ENCODE measurements around the gene PFN1.
A peak's percentile ranks its signal among the peaks of the same experiment; 100 is the strongest.

PFN1 gene

DNA sequence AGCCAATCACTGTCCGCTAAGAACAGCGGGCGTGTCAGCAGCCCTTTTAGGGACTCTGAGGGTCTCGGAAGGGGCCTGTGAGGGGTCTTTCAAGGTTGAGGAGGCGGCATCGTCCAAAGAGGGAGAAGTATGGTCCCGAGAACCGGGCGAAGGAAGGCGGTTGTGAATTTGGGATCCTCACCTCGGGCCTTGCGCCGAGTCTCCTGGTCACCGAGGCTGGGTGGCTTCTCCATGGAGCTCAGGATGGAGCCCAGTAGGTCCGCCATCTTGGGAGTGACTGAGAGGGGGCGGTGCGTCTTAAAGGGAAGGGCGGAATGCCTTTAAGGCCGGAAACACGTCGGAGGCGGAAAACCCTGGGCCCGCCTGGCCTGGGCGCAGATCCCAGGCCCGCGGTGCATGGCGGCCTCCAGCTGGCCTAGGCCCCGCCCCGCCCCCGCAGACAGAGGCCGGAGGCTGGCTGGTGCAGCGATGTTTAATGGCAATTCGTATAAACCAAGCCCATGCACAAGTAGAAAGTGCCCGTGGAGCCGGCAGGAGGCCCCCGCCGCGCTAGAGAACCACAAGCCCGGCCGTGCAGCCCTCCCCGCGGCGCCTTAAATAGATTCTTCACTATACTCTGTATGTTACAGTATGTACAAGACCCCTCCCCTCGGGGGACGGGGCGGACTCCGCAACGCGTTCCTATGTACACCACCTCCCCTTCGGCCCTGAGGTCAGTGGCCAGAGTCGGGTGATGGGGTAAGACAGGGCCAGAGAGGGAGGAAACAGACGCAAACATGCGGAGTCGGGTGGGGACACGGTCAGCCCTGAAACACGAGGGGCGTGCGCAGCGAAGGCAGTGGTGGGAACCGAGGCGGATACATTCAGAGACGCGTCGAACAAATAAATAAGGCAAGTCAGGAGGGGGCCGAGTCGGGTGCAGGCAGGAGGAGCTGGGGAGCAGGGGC, 19.5 kb upstream of the PFN1 start, which contains the start of gene SPAG7:
Gene SPAG7 (minus strand): TSS at position 279 of the 947 bp plus-strand sequence. CDS start 13 bp downstream, at position 266.
- peak; percentile 97 to 98 (median 98) for DNase-seq

DNA sequence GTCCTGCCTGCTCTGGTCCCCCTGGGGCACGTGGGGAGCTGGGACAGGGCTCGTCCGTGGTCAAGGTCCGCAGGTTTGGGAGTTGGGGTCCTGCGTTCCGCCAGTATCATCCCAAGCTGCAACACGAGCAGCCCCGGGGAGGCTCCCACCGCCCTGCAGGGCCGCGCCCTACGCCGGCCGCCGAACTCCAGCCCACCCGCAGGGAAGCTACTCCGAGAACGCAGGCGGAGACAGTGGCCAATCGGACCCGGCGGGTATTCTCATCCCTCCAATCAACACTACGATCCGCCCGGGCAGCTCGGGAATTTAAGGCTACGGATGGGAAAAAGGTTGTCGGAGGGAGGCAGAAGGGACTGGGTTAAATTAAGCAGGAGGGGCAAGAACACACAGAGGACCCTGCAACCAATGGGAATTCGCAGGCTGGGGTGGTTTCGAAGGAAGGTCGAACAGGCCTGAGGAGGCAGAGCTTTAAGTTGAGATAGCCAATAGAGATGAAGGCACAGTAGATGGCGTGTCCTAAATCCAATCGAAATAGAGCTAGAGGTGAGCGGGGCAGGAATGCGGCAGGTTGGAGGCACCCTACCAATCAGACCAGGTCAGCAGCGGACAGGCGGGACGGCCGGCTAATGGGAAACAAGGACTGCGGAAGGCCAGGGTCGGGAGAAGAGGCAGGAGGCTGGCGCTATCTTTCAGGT, 18.7 kb upstream of the PFN1 start:
- DNase-seq, result peak; percentile 98 to 100 (median 98)

DNA sequence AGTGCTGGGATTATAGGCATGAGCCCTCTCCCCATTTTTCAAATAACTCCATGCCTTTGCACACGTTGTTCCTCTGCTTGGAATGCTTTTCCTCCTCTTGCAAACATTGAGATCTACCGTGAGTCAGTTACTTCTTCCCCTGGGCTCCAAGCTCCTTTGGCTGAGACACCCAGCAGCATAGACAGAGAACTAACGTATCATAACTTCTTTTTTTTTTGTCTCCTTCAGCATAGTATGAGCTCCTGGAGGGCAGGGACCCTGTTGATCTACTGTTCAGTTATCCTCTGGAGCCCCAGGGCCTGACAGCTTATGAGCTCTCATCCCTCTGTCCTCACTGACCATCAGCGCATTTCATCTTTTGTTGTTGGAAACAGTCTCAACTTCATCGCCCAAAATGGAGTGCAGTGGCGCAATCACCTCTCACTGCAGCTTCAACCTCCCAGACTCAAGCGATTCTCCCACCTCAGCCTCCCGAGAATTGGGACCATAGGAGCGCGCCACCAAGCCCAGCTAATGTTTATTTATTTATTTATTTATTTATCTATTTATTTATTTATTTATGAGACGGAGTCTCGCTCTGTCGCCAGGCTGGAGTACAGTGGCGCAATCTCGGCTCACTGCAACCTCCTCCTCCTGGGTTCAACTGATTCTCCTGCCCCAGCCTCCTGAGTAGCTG, 17.1 kb upstream of the PFN1 start:
- no peak for DNase-seq

DNA sequence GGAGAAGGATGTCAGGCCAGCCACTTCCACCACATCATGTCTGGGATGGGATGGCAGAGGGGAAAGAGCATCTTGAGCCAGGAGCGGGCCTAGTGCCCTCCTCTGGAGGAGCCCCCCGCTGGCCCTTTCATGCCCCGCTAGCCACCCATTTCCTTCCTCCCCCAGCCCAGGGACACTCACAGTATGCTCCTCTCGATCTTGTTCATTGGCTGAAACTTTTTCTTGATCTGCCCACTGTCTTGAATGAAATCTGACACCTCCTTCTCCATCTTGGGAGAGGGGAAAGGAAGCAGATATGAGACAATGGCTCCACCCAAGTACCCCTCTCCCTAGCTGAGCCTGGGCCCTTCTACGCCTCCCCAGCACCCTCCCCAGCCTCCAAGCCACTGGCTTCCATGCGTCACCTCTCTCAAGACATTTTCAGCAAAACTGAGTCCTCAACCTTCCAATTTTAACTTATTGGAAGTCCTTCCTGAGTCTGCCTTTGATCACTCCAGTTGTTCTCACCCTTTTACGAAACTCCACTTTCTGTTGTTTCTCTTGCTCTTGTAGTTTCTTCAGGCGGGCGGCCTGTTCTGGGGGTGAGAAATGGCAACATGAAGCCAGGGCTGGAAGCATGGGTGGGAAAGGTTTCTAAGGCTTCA, 12.1 kb upstream of the PFN1 start:
- DNase-seq, result no peak

DNA sequence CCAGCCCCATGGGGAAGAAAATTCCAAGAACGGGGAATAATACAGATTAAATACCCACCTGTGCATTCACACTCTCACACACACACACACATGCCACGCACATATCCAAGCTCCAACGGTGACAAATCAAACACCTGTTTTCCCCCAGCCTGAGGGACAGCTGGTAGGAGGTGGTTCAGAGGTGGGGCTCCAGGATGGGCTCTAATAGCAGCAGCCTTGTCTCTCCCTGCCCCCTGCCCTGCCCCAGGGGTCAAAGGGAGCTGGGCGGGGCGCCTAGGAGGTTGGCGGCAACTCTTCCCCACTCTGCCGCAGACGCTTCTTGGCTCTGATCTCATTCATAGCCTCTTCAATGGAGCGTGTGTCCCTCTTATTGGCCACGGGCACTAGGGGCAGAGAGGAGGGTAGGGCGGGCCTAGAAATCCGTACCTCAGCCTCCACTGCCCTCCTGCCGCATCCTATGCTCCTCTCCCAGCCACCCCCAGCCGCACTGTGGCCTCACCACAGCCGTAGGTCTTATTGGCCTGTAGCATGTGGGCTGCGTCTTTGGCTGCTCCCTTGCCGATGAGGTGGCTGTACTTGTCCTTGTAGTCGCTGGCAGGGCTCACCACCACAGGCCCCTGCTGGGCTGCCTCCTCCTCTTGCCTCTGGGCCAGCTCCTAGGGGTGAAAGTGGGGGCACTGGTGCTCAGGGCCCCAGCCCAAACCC, 11.1 kb upstream of the PFN1 start:
- DNase-seq, result no peak

DNA sequence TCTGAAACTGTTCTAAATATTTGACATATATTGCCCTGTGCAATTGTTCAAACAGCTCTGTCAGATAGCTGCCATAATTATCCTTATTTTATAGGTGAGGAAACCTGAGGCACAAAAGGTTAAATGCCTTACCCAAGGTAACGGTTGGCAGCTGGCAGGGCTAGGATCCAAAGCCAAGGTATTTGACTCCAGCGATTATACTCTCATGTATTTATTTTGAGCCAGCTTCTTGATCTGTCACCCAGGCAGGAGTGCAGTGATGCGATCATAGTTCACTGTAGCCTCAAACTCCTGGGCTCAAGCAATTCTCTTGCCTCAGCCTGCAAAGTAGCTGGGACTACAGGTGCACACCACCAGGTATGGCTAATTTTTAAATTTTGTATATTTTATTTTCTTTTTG, 9.8 kb upstream of the PFN1 start:
- DNase-seq, result no peak

DNA sequence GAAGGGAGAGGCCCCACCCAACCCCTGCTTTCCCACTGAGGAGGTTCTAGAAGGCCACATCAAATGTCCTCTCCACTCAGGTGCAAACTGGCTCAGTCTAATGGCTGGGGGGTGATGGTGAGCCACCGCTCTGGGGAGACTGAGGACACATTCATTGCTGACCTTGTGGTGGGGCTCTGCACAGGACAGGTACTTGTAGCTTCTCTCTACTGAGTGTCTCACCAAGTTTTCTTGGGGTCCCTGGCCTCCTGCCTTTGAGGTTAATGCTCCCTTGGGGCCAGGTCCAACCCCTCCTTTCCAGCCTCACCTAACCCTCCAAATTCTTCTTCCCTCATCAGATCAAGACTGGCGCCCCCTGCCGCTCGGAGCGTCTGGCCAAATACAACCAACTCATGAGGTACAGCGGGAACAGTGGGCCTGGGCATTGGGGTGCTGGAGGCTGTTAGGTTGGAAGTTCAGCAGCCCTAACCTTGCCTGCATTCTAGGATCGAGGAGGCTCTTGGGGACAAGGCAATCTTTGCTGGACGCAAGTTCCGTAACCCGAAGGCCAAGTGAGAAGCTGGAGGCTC, 8.2 kb upstream of the PFN1 start:
- peak; percentile 30 to 70 (median 41) for DNase-seq

DNA sequence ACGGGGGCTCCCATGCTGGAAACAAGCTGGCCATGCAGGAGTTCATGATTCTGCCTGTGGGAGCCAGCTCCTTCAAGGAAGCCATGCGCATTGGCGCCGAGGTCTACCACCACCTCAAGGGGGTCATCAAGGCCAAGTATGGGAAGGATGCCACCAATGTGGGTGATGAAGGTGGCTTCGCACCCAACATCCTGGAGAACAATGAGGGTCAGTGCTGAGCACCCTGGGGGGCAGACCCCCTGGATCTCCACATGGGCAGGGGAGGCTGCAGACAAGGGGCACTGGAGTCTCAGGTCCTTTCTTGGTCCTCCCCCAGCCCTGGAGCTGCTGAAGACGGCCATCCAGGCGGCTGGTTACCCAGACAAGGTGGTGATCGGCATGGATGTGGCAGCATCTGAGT, 6.8 kb upstream of the PFN1 start:
- DNase-seq, result no peak

DNA sequence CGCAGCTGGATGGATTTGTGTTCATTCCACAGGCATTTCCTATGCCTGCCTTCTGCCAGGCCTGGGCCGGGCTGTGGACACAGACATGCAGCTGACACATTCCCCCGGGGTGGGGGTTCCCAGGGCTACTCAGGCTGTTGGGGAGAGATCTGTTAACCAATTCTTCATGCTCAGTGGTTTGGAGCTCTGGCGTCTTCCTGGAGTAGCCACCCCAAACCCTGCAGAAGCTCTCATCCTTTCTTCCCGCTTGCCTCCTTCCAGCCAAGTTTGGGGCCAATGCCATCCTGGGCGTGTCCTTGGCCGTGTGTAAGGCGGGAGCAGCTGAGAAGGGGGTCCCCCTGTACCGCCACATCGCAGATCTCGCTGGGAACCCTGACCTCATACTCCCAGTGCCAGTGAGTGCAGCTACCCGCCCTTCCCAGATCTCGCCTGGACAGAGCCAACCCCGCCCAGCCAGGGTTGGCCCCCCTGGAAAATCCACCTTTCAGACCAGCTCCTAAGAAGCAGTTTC, 5.2 kb upstream of the PFN1 start:
- DNase-seq, result no peak

DNA sequence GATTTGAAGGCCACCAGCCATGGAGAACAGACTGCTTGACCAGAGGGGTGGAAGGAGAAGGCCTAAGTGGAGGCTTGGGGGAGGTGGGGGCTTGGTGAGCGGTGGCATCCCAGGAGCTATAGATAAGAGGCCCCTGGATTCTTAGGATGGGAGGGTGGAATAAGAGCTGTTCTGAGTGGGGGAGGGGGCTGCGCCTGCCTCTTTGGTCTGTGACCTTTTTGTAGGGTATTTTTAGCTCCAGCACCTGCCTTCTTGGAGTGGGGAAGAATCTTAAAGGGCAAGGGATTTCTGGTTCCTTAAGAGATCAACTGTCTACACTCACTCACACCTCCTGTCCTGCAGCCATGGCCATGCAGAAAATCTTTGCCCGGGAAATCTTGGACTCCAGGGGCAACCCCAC, 3.2 kb upstream of the PFN1 start:
- DNase-seq, result no peak

DNA sequence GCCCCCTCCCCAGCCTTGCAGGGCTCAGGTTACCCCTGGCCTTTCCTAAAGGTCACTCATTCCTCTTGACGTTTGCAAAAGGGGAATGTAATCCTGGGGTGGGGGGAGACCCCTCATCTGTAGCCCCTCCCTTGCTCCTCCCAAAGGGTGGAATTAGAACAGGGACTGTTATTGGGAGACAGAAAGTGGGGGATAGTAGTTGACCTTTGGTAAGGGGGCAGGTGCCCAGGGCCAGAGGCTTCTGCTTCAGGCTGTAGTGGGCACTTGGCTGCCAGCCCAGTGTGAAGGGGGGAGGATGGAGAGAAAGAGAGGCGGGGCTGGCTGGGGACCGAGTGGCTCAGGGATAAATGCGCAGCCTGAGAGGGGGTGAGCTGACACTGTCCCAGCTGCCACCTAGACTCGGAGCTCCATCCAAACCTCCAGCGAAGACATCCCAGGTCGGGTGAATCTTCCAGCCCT, 2.4 kb upstream of the PFN1 start, which contains the start of gene ENO3:
Gene ENO3 (plus strand): TSS at position 374 of the 459 bp plus-strand sequence. CDS start 711 bp downstream, outside the sequence.
- DNase-seq, result no peak

DNA sequence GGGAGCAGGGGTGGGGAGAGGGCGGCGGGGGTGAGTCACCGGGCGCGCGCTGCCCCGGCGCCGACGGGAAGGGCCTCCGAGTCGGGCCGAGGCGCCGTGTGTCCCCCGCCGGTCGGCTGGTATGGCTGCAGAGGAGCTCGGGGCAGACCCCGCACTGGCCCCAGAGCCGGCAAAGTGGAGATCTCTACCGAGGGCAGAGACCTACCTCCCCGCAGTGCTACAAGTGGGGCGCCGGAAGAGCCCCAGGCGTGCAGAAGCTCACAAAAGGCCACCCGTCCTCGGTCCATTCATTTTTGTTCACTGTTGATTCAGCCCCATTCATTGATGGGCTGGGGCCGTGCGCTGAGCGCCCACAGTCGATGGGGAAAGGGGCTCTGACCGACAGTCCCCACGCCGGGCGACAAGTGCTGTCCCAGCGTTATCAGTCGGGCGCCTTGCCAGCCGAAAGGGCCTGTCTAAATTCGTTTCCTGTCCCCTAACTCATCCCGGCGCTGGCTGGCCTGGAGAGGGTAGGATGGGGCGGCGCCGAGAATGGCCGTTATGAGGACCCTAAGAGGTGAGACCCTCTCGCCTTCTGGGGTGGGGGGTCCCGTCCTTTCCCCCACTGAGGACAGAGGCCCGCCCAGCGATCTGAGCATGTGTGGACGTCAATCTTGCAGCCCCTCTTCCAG, 1.9 kb upstream of the PFN1 start:
- DNase-seq, result peak; percentile 62 to 85 (median 65)

DNA sequence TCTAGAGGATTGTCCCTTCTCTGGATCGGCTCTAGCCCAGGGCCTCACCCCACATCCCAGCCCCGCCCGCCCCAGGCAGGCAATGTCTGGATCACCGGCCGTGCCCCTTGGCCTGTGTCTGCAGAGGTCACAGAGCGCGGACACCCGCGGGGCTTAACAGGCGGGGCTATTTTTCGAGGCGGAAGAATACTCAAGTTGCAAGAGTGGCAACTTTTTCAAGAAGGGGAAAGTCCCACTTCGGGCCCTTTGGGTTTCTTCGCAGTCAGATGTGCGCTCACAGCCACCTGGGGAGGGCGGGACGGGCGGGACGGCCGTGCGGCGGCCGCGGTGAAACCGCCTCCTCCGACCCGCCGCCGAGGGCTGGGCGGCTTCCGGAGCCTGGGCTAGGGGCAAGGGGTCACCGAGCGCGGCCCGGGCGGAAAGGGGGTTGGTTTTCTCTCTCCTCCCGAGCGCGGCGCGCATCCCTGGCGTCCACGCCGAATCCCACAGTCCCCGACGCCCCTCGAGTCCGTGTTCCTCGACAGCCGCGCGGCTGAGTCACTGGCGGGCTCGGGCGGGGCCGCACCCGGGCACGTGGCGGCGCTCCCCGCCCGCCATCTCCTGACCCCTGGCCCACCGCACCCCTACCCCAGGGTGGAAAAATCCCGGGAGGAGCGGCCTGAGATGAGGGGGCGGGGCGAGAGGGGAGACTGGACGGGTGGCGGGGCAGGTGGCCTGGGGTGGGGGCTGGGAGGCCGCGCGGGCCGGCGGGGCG, 1.2 kb upstream of the PFN1 start:
- peak; percentile 77 to 92 (median 89) for DNase-seq

DNA sequence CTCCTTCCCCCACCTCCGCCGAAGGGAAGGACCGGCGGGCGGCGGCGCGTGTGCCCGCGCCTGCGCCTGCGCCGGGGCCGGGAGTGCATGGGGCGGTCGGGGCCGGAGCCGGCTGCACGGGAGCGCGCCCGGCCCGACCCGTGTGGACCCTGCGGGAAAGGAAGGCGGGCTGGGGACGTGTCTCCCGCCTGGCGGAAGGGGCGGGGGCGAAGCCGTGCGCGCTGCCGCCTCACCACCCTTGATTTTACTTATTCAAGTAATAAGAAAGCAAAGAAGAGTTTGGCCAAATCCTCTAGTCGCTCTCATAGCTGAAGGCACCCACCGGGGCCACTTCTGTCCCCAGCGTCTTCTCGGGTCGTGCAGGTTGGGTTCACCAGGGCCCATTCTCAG, 596 bp upstream of the PFN1 start:
- peak; percentile 95 to 98 (median 96) for DNase-seq

DNA sequence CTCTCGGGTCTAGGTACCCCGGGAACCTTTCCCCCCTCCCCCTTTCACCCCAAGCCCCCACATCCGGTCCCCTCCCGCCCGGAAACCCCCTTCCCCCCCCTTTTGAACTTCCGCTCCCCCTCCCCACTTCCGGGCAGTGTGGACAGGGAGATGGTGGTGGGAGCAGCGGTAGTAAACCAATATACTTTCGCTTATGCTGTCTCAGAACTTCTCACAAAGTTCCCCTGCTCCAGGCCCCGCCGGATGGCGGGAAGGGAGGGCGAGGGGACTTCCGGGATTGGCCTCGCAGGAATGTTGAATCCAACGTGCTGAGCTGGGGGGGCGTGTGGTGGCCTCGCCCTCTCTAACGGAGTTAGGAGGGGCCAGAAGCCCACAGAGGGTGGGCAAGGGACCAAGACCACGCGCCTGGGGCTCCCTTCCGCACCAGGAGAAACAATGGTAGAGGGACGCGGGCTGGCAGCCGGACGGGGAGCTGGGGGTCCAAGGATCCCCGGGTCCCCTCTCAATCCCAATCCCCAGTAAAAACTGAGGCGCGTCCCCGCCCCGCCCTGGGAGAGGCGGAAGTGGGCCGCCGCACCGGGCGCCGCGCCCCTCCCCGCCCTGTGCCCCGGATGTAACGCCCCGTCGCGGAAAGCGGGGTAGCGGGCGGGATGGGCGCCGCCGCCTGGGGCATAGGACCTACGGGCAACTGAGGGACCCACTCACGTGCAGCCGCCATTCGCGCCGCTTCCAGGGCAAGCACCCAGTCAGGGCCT, 742 bp downstream of the PFN1 start:
- DNase-seq, result peak; percentile 60 to 87 (median 75)

DNA sequence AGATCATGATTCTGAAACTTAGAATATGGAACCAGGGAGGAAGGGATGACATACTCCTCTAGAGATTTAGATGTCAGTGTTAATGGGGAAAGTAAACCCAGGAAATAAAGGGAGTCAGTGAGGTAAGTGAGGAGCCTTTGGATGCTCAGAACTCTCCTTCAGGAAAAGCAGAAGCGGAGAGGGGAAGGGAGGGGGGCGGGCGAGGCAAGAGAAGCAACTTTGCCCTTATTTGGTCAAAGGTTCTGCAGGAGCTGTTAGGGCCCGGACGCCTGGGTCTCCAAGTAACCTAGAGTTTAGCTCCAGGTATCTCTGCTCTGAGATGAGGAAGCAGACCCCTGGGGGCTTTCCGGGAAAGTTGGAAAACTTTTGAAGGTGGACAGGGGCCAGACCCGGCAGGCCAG, 1.3 kb downstream of the PFN1 start:
- peak; percentile 18 to 62 (median 47) for DNase-seq

DNA sequence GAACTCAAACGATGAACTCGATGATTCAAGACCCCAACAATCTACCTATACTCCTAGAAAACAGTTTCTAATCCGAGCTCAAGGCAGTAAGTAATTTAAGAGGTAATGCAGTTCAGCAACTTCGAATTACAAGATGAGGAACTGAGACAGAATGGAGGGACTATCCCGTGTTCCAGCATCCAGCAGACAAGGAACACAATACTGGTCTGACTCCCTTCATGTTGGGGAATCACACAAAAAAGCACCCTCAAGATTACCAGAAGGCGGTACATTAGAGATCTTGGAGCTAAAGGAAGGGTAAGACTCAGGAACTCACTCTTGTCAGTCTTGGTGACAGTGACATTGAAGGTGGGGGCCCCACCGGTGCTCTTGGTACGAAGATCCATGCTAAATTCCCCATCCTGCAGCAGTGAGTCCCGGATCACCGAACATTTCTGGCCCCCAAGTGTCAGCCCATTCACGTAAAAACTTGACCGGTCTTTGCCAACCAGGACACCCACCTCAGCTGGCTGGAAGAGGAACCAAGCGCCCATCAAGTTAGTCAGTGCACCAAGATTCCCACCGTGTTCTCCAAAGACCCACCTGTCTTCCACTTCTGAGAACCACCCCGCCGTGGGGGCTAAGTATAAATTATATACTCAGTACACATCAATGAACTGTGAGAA, 1.9 kb downstream of the PFN1 start:
- DNase-seq, result peak; percentile 21 to 54 (median 40)

DNA sequence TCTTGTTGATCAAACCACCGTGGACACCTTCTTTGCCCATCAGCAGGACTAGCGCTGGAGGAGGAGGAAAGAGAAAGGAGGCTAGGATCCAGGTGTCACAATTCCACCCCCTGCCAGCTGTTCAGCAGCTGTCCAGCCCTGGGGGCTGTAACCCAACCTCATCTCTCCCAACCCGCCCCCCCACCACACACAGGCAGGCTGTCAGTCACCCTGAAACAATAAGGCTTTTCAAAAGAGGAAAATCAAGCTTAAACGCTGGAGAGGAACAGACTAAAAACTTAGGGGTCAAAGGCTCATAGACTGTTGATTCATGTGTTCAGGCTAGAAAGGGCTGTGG, 2.4 kb downstream of the PFN1 start:
- DNase-seq, result no peak
